AG10803 (cell line): ENCODE data around the gene IGFBP2.

Experiments
- DNase-seq: peaks from one replicate; pipeline ENCODE4 v3.0.0; 2010; ENCODE audit warnings: low read depth
- H3K4me3 ChIP-seq: 2 replicates; pipeline ENCODE4 v1.5.1; 2011; ENCODE audit warnings: mild to moderate bottlenecking, low read length, control low read depth
- TF ChIP-seq, protein P1 (sequence below): conservative IDR thresholded peaks from 2 replicates; pipeline ENCODE4 v1.5.1; 2011; ENCODE audit warnings: mild to moderate bottlenecking, low read length, control low read depth, inconsistent platforms

The IGFBP2 gene

DNA sequence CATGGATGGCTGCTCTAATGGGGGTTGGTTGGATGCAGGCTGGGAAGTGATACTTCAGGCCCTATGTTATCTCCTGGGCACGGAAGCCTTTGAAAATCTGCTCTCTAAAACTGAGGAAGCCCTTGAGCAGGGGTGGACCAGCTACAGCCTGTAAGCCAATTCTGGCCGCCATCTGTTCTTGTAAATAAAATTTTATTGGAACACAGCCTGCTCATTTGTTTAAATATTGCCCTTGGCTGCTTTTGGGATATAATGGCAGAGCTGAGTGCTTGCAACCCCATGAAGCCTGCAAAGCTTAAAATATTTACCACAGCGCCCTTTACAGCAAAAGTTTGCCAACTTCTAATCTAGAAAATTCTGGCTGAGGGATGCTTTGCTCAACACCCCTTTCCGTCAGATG lies 11.9 kb upstream of the IGFBP2 start:
- TF ChIP-seq, protein P1, sequence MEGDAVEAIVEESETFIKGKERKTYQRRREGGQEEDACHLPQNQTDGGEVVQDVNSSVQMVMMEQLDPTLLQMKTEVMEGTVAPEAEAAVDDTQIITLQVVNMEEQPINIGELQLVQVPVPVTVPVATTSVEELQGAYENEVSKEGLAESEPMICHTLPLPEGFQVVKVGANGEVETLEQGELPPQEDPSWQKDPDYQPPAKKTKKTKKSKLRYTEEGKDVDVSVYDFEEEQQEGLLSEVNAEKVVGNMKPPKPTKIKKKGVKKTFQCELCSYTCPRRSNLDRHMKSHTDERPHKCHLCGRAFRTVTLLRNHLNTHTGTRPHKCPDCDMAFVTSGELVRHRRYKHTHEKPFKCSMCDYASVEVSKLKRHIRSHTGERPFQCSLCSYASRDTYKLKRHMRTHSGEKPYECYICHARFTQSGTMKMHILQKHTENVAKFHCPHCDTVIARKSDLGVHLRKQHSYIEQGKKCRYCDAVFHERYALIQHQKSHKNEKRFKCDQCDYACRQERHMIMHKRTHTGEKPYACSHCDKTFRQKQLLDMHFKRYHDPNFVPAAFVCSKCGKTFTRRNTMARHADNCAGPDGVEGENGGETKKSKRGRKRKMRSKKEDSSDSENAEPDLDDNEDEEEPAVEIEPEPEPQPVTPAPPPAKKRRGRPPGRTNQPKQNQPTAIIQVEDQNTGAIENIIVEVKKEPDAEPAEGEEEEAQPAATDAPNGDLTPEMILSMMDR = no peak
- H3K4me3 ChIP-seq = no peak overlapping the region
- DNase-seq = no peak

DNA sequence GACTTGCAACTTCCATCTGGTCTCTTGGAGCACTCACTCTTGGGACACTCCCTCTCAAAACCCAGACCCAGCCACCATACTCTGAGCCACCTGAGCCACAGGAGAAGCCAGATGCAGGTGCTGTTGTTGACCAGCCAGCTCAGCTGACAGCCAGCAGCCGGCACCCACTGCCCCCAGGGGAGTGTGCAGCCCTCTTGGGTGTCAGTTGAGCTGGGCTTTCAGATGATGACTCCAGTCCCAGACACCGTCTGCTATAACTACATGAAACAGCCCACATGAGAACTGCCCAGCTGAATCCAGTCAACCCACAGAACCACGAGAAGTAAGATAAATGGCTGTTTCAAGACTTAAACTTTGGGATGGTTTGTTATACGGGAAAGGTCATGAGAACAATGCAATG lies 10.7 kb upstream of the IGFBP2 start:
- TF ChIP-seq, protein P1 = no peak
- no peak for DNase-seq
- no peak overlapping the region for H3K4me3 ChIP-seq

DNA sequence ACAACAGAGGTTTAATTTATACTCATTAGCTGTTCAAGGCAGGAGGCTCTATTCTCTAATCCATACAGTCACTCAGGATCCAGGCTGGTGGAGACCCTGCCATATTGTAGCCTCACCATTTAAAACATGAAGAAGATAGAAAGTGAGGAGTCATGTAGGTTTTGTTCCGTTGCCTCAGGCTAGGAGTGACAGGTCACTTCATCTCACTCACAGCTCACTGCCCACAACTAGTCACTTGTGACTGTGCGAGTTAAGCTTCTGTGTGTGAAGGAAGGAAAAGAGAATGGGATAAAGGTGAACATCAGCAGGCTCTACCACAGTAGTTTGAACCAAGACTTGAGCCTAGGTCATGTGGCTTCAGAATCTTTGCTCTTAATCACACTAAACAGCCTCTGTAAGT lies 9.0 kb upstream of the IGFBP2 start:
- H3K4me3 ChIP-seq = no peak overlapping the region
- TF ChIP-seq, protein P1 = no peak
- no peak for DNase-seq

DNA sequence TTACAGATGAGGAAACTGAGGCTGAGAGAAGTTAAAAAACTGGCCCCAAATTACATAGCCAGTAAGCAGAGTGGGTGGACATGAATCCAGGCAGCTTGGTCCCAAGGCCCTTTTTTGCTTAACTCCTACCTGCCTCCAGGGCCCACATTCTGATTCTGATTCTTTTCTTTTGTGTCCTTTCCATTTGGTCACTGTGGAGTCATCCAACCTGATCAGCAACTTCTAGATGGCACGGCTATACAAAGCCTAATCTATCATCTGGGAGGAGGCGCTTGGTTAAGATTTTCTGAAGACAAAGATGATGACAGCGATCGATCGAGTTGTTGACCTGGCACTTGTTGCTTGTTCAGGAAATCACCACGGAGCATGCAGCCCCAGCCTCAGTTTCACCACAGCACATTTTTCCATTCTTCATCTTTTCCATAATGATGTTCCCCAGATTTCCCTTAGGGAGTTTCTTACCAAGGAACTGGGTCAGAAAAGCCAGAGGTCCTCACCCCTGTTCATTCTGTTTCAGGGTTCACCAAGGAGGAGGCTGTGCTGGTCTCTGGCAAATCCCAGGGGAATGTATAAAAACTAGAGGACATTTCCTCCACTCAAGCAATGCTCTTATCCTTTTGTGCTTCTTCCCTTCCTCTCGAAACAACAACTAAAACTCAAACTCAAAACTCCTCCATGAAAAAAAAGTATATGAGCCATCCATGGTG lies 6.9 kb upstream of the IGFBP2 start:
- H3K4me3 ChIP-seq = no peak overlapping the region
- TF ChIP-seq, protein P1 = no peak
- no peak for DNase-seq

DNA sequence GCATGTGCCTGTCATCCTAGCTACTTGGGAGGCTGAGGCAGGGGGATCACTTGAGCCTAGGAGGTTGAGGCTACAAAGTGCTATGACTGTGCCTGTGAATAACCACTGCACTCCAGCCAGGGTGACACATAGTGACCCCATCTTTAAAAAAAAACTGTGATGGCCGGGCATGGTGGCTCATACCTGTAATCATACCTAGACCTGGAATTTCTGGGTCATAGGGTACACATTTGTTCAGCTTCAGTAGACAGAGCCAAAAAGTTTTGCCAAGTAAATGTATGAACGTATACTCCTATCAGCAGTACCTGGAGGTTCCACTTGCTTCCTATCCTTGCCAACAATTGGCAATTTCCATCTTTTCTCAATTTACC lies 6.4 kb upstream of the IGFBP2 start:
- H3K4me3 ChIP-seq = no peak overlapping the region
- TF ChIP-seq, protein P1 = no peak
- DNase-seq = no peak

DNA sequence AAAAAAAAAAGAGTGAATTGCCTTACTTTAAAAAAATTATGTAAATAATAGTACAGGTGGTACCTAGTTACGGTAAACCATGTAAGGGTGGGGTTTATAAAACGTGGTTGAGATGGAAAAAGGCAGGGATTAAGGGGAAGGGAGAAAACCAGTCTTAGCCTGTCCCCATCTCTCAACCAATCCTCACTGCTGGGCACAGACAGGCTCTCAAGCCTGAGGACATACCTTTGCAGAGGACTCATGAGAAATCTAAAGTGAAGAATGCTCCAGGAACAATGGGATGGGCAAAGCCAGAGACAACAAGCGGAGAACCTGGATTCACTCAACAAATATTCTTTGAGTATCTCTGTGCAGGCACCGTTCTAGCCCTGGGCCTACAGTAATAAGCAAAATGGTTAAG lies 3.4 kb upstream of the IGFBP2 start:
- no peak overlapping the region for H3K4me3 ChIP-seq
- DNase-seq = no peak
- TF ChIP-seq, protein P1 = no peak

DNA sequence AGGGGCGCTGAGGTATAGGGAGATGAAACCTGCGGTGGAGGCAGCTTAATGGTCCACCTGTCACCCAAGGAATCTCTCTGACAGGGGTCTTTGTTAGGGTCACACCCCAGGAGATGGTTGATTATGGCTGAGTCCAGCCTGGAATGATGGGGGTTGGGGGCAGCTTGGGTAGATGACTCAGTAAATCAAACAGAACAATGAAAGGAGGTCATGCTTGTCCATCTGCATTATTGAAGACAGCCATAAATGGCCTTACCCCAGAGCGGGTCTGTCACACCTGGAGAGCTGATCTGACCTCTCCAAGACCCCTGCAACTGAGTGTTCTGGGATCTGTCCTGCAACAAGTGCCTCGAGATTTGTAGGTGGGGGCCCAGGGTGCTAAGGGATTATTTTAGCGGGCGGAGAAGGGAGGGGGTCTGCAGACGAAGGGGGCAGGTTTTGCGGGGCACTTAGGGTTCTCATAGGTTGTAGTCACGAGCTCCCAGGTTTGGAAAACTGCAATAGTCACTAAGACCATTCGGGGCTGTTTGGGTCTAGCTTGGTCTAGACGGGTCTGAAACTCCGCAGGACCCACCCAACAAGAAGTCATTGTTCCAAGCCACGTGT lies 771 bp upstream of the IGFBP2 start:
- no peak overlapping the region for H3K4me3 ChIP-seq
- no peak for DNase-seq
- TF ChIP-seq, protein P1 = no peak
